Neural crest cell (in vitro differentiated cells): ENCODE data around the gene NTRK1. TPM values are rescaled to one million over a fixed set of nuclear protein-coding genes. Genes with fewer than 3 reads are reported as not detected.

Experiments
- DNase-seq: peaks from one replicate; pipeline ENCODE4 v3.0.0; 2021; ENCODE audit warnings: low read depth, mixed read lengths, low spot score
- H3K27ac Mint-ChIP-seq: one replicate; pipeline ENCODE4 v1.8.0; 2021; ENCODE audit warnings: mild to moderate bottlenecking, mixed read lengths; ENCODE audit not compliant: unreplicated experiment
- H3K27me3 Mint-ChIP-seq: 2 replicates; pipeline ENCODE4 v1.8.0; 2021; ENCODE audit warnings: low read depth, mild to moderate bottlenecking, mixed read lengths
- H3K36me3 Mint-ChIP-seq: 2 replicates; pipeline ENCODE4 v1.8.0; 2021; ENCODE audit warnings: low read depth, mild to moderate bottlenecking, mixed read lengths
- H3K4me1 Mint-ChIP-seq: 2 replicates; pipeline ENCODE4 v1.8.0; 2021; ENCODE audit warnings: mixed read lengths
- H3K4me3 Mint-ChIP-seq: one replicate; pipeline ENCODE4 v1.8.0; 2021; ENCODE audit warnings: mild to moderate bottlenecking, mixed read lengths
- H3K9me3 Mint-ChIP-seq: 2 replicates; pipeline ENCODE4 v1.8.0; 2021; ENCODE audit warnings: mixed read lengths
- CTCF ChIP-seq: fragments of 200-600 bp; sonication (generic); conservative IDR thresholded peaks from 2 replicates; pipeline ENCODE4 v1.5.0; 2021; ENCODE audit warnings: antibody characterized with exemption, mild to moderate bottlenecking
- total RNA-seq: library from RNA; stranded (reverse); gene quantifications from 2 replicates; pipeline ENCODE4 v1.2.1, GENCODE V29; 2021

Gene NTRK1
- total RNA-seq, 1 donor from 2014 or later = 0.21 TPM

DNA sequence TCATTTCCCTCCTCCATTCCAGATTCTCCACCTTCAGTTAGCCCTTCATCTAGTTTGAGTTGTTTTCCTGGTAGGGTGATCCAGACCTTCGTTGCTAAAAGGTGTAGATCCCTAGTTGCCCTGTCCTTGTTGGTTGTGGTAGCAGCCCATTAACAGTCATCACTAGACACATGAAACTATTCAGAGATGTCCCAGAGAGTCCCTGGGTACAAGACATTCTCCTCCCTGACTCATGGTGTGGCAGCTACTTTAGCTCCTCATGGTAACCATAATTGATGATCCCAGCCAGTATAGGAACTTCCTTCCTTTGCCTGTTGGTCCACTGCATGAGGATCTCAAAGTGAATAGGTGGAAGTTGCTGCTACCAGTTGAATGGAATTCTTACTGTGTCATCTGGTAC is 38.0 kb upstream of the NTRK1 start:
- Mint-ChIP-seq H3K27me3 (peaks cover 39% of the 10 kb centered on the region), H3K27ac (no peak overlapping the region), H3K36me3 (no peaks in the 10 kb centered on the region), H3K4me3 (no peak overlapping the region), H3K9me3 (peaks cover 4% of the 10 kb centered on the region), H3K4me1 (no peaks in the 10 kb centered on the region)
- DNase-seq = no peak
- no peak for TF ChIP-seq CTCF

DNA sequence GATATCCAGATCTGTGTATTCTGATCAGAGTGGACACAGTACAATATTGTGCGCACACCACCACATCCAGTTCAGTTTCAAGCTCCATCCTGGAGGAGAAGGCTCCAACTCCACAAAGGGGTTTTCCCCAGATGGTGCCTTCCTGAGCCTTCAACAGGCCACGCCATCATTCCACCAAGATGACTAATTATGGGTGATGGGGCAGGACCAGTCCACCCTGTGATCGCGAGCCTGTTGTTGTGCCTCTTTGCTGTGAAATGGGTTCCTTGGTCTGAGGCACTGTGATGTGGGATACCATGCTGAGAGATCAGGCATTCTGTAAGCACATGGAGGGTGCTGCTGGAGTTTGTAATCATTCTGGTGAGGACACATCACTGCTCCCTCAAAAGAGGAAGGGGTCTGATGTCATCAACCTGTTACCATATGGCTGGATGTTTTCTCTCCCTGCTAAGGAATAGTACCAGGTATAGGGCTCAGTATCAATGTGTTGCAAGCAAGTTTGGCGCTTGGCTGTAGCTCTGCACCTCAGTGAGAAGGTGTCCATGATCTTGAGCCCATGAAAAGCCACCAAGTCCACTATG is 37.4 kb upstream of the NTRK1 start:
- no peak for TF ChIP-seq CTCF
- DNase-seq = no peak
- H3K4me1 Mint-ChIP-seq = no peaks in the 10 kb centered on the region
- peaks cover 39% of the 10 kb centered on the region for H3K27me3 Mint-ChIP-seq
- H3K27ac Mint-ChIP-seq = no peak overlapping the region
- no peak overlapping the region for H3K4me3 Mint-ChIP-seq
- H3K36me3 Mint-ChIP-seq = no peaks in the 10 kb centered on the region
- H3K9me3 Mint-ChIP-seq = peaks cover 4% of the 10 kb centered on the region

GRCh38 chr1:156826630-156827029 is 34.0 kb upstream of the NTRK1 start:
- Mint-ChIP-seq H3K27ac (no peak overlapping the region), H3K4me3 (no peak overlapping the region), H3K36me3 (no peaks in the 10 kb centered on the region), H3K4me1 (no peaks in the 10 kb centered on the region), H3K9me3 (no peaks in the 10 kb centered on the region), H3K27me3 (peaks cover 26% of the 10 kb centered on the region)
- TF ChIP-seq CTCF = no peak
- no peak for DNase-seq

DNA sequence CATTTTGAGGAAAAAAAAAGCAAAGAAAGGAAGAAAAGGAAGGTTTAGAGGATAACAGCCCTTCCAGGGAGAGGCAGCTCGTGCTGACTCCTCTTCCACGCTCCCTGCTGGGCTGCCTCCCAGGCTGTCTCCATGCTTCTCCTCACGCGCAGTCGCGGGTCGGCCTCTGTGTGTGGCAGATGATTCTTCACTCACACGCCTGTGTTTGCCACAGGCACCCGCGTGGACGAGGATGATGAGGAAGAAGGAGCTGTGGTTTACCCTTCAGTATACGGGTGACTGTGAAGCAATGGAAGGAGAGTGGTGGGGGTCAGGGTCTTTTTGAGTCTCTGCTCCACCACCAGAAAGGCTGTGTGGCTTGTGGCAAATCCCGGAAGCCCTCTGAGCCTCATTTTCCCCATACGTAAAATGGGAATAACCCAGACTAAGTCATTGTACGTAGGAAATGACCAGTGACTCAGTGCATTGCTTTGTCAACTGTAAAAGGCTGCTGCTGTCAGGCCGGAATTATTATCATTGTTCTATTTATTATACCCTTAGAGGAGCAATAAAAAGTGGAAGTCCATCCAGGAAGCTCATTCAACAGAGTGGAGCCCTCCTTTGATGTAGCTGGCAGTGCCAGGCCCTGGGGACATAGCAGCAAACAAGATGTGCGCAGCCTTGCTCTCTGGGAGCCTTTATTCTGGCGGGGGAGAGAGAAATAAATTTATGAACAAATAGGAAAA is 32.1 kb upstream of the NTRK1 start:
- H3K4me1 Mint-ChIP-seq = no peaks in the 10 kb centered on the region
- no peaks in the 10 kb centered on the region for H3K9me3 Mint-ChIP-seq
- H3K4me3 Mint-ChIP-seq = no peak overlapping the region
- H3K27ac Mint-ChIP-seq = no peak overlapping the region
- no peak for DNase-seq
- H3K27me3 Mint-ChIP-seq = peaks cover 25% of the 10 kb centered on the region
- H3K36me3 Mint-ChIP-seq = no peaks in the 10 kb centered on the region
- TF ChIP-seq CTCF = no peak

DNA sequence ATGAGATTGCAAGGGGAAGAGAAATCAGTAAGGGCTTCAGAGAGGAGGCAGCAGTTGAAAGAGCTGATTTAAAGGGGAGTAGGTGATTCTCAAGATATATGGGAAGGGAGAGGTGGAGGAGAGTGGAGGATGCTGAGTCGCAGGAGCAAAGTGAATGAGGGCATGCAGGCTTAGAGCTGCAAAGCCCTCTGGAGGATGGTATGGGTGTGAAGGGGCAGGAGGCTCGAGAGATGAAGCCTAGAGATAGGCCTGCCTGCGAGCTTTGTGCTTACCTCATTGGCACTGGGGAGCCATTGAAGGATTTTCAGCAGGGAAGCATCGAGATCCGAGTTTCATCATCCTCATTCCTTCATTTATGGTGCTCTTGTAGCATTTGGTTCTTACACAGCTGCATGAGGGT is 28.2 kb upstream of the NTRK1 start:
- no peaks in the 10 kb centered on the region for H3K4me1 Mint-ChIP-seq
- H3K4me3 Mint-ChIP-seq = no peak overlapping the region
- H3K36me3 Mint-ChIP-seq = no peaks in the 10 kb centered on the region
- peaks cover 62% of the 10 kb centered on the region for H3K27me3 Mint-ChIP-seq
- H3K27ac Mint-ChIP-seq = no peak overlapping the region
- DNase-seq = no peak
- no peaks in the 10 kb centered on the region for H3K9me3 Mint-ChIP-seq
- no peak for TF ChIP-seq CTCF
